ENCODE results near the gene SPATS2L.

SPATS2L gene

GRCh38 chr2:200359552-200359951 lies 53.1 kb downstream of the SPATS2L start:
- ATAC-seq (ENCODE audit: low read depth) (no peak), DNase-seq (ENCODE audit: low spot score) (no peak)
- no peak for TF ChIP-seq CTCF (IDR thresholded peaks at IDR 0.05; ENCODE audit: poor library complexity, severe bottlenecking)
- Histone ChIP-seq H3K9me3 (ENCODE audit: severe bottlenecking) (no peaks in the 10 kb centered on the region), H3K4me1 (ENCODE audit: insufficient read depth, poor library complexity, severe bottlenecking) (no peaks in the 10 kb centered on the region), H3K27ac (ENCODE audit: poor library complexity, severe bottlenecking) (no peak overlapping the region), H3K4me3 (ENCODE audit: severe bottlenecking) (no peak overlapping the region), H3K36me3 (ENCODE audit: low read depth) (no peaks in the 10 kb centered on the region), H3K27me3 (ENCODE audit: insufficient read depth, poor library complexity, severe bottlenecking) (no peaks in the 10 kb centered on the region)

- Histone ChIP-seq H3K27me3 (ENCODE audit: insufficient read depth, poor library complexity, severe bottlenecking) (no peaks in the 10 kb centered on the region), H3K4me1 (ENCODE audit: insufficient read depth, poor library complexity, severe bottlenecking) (no peaks in the 10 kb centered on the region), H3K27ac (ENCODE audit: poor library complexity, severe bottlenecking) (no peak overlapping the region), H3K36me3 (ENCODE audit: low read depth) (no peaks in the 10 kb centered on the region), H3K4me3 (ENCODE audit: severe bottlenecking) (no peak overlapping the region), H3K9me3 (ENCODE audit: severe bottlenecking) (no peaks in the 10 kb centered on the region)
- TF ChIP-seq CTCF (IDR thresholded peaks at IDR 0.05; ENCODE audit: poor library complexity, severe bottlenecking): no peak
- ATAC-seq (ENCODE audit: low read depth): no peak
- no peak for DNase-seq (ENCODE audit: low spot score)
These were observed 53.9 kb downstream of the SPATS2L start for GRCh38 chr2:200360364-200360763.

GRCh38 chr2:200362202-200362917 lies 55.9 kb downstream of the SPATS2L start:
- no peaks in the 10 kb centered on the region for H3K36me3 ChIP-seq (ENCODE audit: low read depth)
- H3K27me3 ChIP-seq (ENCODE audit: insufficient read depth, poor library complexity, severe bottlenecking): no peaks in the 10 kb centered on the region
- ATAC-seq (ENCODE audit: low read depth) (no peak), DNase-seq (ENCODE audit: low spot score) (no peak)
- H3K9me3 ChIP-seq (ENCODE audit: severe bottlenecking): no peaks in the 10 kb centered on the region
- no peak for TF ChIP-seq CTCF (IDR thresholded peaks at IDR 0.05; ENCODE audit: poor library complexity, severe bottlenecking)
- no peak overlapping the region for H3K4me3 ChIP-seq (ENCODE audit: severe bottlenecking)
- no peak overlapping the region for H3K27ac ChIP-seq (ENCODE audit: poor library complexity, severe bottlenecking)
- H3K4me1 ChIP-seq (ENCODE audit: insufficient read depth, poor library complexity, severe bottlenecking): peaks cover 7% of the 10 kb centered on the region

GRCh38 chr2:200363279-200363678 lies 56.8 kb downstream of the SPATS2L start:
- DNase-seq (ENCODE audit: low spot score) (no peak), ATAC-seq (ENCODE audit: low read depth) (no peak)
- H3K36me3 ChIP-seq (ENCODE audit: low read depth): no peaks in the 10 kb centered on the region; the same call in 1 of the 2 replicates
- H3K4me3 ChIP-seq (ENCODE audit: severe bottlenecking): no peak overlapping the region
- H3K9me3 ChIP-seq (ENCODE audit: severe bottlenecking): no peaks in the 10 kb centered on the region
- no peak overlapping the region for H3K27ac ChIP-seq (ENCODE audit: poor library complexity, severe bottlenecking)
- no peak for TF ChIP-seq CTCF (IDR thresholded peaks at IDR 0.05; ENCODE audit: poor library complexity, severe bottlenecking)
- H3K4me1 ChIP-seq (ENCODE audit: insufficient read depth, poor library complexity, severe bottlenecking): peaks cover 7% of the 10 kb centered on the region
- no peaks in the 10 kb centered on the region for H3K27me3 ChIP-seq (ENCODE audit: insufficient read depth, poor library complexity, severe bottlenecking)

- no peak overlapping the region for H3K27ac ChIP-seq (ENCODE audit: poor library complexity, severe bottlenecking)
- no peak for TF ChIP-seq CTCF (IDR thresholded peaks at IDR 0.05; ENCODE audit: poor library complexity, severe bottlenecking)
- ATAC-seq (ENCODE audit: low read depth) (no peak), DNase-seq (ENCODE audit: low spot score) (no peak)
- no peaks in the 10 kb centered on the region; the same call in none of the 2 replicates for H3K36me3 ChIP-seq (ENCODE audit: low read depth)
- peaks cover 7% of the 10 kb centered on the region for H3K4me1 ChIP-seq (ENCODE audit: insufficient read depth, poor library complexity, severe bottlenecking)
- no peaks in the 10 kb centered on the region for H3K27me3 ChIP-seq (ENCODE audit: insufficient read depth, poor library complexity, severe bottlenecking)
- H3K9me3 ChIP-seq (ENCODE audit: severe bottlenecking): no peaks in the 10 kb centered on the region
- H3K4me3 ChIP-seq (ENCODE audit: severe bottlenecking): no peak overlapping the region
These were observed 57.6 kb downstream of the SPATS2L start for GRCh38 chr2:200364142-200364541.
